ENCODE measurements around the gene MKNK2. TPM values are rescaled to one million over a fixed set of nuclear protein-coding genes. Genes with fewer than 3 reads are reported as not detected.
"Not testable (repeated sequence)": the region's sequence is repeated elsewhere in the genome, so short reads cannot be mapped to it uniquely, and the experiment has no call there.

The MKNK2 gene
- total RNA-seq, result 123 TPM

DNA sequence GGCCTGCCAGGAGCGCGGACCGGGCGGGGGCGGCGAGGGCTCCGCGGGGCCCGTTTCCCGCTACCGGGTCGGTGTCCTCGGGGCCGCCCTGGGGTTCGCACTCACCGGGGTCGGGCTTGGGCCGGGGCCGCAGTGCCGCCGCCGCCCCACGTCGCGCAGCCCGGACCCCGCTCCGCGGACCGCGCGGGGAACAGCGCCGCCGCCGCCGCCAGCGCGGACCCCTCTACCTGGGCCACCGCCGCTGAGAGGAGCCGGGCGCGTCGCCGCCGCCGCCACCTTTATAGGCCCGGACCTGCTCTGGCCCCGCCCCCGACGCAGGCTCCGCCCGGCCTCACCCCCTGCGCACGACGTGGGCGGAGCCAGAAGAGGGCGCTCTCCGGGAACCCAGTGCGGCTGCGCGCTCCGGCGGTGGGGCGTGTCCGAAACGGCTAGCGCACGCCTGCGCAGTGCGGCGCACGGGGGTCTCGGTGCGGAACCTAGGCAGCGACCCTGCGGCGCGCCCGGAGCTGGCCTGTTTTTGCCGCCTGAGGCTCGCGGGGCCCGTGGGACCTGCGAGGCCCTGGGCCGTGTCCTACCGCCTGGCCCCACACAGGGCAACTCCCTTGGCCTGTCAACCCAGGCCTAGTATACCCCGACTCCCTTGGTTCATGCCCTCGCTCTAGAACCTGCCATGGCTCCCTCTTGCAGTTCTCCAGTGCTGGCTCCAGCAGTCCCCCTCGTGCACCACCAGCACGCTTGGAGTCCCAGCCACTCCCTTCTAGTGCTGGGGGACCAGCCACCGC, at the start of gene MKNK2:
TSS of gene MKNK2 (minus strand) at position 254 of the 782 bp plus-strand sequence. CDS start 393 bp downstream, outside the sequence.
- DNase-seq (ENCODE audit: low read depth in 2 of 3, low spot score in 2 of 3), result peak; percentile 85 to 94 (median 91)

DNA sequence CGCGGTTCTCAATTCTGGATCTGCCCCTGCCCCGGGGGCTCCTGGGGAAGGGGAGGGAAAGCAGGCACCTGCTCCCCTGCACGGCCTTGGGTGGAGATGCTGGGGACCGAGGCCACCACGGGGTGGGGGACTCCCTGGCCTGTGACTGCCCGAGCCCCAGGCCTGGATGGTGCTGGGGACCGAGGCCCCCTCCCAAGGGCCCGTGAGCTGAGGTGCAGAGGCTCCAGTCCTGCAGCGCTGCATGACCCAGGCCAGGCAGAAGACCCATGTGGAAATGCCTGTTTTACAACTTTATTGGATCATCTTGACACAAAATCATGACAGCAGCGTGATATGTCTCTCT, 49.6 kb upstream of the MKNK2 start:
- DNase-seq (ENCODE audit: low read depth in 2 of 3, low spot score in 2 of 3), result no peak

DNA sequence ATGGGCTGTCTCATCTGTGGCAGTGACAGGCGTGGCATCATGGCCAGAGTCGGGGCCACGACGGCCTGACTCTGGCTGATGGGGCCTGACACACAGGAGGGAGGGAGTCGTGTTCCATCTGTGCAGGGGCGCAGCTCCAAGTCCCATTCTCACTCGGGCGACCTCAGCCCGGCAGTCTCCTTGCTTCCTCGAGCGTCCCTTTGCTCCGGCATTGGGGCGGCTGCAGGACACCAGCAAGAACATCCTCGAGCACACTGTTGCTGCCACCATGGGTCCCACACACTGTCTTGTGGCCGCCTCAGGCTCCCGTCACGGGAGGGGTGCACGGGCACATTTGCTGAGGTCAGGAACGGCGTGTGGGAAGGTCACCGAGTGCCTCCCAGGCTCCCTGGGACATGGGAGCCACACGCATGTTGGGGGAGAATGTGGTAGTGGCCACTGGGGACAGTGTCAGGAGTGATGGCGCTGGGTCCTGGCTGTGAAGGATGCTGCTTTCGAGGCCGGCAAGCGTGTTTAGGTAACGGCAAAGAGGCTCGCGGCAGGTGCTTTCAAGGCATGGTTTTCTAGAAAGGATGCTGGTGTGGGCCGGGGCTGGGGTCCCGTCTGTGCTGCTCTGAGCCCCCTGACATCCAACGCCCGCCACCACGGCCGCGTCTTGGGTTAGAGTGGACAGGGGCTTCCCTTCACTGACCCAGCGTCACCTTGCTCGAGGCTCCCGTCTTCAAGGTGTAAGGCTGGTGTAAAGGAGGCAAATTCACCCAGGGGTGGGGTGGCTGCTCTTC, 49.1 kb upstream of the MKNK2 start:
- no peak for DNase-seq (ENCODE audit: low read depth in 2 of 3, low spot score in 2 of 3)

DNA sequence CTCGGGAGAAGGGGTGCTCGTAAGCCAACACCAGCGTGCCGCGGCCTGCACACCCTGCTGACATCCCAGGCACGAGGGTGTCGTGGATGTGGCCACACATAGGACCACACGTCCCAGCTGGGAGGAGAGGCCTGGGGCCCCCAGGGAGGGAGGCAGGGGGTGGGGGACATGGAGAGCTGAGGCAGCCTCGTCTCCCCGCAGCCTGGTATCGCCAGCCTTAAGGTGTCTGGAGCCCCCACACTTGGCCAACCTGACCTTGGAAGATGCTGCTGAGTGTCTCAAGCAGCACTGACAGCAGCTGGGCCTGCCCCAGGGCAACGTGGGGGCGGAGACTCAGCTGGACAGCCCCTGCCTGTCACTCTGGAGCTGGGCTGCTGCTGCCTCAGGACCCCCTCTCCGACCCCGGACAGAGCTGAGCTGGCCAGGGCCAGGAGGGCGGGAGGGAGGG, 48.0 kb upstream of the MKNK2 start:
- DNase-seq (ENCODE audit: low read depth in 2 of 3, low spot score in 2 of 3), result no peak

DNA sequence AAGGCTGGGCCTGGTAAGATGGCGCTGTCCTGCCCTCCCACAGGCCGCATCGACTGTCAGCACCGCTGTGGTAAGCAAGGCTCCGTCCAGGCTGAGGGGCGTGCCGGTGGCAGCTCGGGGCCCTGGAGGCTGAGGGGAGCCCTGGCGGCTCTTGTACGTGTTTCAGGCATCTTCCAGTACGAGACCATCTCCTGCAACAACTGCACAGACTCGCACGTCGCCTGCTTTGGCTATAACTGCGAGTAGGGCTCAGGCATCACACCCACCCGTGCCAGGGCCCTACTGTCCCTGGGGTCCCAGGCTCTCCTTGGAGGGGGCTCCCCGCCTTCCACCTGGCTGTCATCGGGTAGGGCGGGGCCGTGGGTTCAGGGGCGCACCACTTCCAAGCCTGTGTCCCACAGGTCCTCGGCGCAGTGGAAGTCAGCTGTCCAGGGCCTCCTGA, 46.9 kb upstream of the MKNK2 start:
- DNase-seq (ENCODE audit: low read depth in 2 of 3, low spot score in 2 of 3), result no peak

DNA sequence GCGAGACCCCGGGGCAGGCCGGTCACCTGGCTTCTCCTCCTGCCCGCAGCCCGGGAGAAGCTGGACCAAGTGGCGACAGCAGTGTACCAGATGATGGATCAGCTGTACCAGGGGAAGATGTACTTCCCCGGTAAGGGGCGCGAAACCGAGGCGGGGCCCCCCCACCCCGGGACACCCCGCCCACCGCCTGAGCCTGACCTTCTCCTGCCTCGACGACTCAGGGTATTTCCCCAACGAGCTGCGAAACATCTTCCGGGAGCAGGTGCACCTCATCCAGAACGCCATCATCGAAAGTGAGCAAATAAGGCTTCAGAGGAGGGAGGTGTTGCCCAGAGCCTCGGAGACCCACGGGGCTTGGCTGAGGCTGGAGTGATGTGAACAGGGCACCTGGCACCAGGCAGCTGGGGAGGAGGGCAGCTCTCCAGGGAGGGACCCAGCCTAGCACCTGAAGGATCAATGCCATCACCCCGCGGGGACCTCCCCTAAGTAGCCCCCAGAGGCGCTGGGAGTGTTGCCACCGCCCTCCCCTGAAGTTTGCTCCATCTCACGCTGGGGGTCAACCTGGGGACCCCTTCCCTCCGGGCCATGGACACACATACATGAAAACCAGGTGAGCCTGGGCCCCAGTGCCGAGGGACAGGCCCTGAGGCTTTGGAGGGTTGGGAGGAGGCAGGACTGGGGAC, 46.3 kb upstream of the MKNK2 start:
- no peak for DNase-seq (ENCODE audit: low read depth in 2 of 3, low spot score in 2 of 3)

DNA sequence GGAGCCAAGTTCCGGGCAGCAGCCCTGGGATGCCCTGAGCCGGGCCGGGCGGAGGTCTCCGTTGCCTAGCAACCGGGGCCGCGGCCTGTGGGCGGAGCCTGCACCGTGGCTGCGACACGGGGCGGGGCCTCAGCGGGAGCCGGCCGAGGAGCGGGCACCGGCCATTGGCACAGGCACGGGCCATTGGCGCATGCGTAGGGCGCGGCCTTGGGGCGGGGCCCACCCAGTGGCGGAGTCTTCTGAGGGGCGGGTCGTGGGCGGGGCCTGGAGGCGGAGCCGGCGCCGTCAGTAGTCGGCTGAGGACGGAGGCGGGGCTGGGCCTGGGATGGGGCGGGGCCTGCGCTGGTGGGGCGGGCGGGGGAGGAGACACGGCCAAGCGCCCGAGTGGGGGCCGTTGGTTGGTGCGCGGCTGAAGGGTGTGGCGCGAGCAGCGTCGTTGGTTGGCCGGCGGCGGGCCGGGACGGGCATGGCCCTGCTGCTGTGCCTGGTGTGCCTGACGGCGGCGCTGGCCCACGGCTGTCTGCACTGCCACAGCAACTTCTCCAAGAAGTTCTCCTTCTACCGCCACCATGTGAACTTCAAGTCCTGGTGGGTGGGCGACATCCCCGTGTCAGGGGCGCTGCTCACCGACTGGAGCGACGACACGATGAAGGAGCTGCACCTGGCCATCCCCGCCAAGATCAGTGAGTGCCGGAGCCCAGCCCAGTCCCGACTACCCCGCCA, 45.6 kb upstream of the MKNK2 start, which contains the start of gene IZUMO4:
TSS of gene IZUMO4 (plus strand) at position 436 of the 723 bp plus-strand sequence. CDS start at position 467, 31 bp downstream.
- DNase-seq (ENCODE audit: low read depth in 2 of 3, low spot score in 2 of 3), result peak; percentile 97 to 100 (median 97)

DNA sequence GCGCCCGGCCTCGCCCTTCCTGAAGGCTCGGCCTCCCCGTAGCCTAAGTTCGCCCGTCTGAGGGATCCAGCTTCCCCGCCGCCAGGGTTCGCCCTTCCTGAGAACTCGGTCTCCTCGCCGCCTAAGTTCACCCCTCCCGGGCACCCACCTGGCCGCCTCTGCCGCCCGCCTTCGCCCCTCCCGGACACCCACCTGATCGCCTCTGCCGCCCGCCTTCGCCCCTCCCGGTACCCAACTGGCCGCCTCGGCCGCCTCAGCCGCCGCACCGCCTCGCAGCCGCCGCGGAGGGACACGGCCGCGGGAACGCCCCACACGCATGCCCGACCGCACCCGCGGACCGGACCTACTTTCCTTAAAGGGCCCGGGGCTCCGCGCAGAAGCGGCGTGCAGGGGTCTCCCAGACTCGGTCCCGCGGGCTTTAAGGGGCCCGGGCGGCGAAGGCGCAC, 45.0 kb upstream of the MKNK2 start, which contains the start of gene MOB3A:
TSS of gene MOB3A (minus strand) at position 293 of the 446 bp plus-strand sequence. CDS start 17,766 bp downstream, outside the sequence.
- DNase-seq (ENCODE audit: low read depth in 2 of 3, low spot score in 2 of 3), result peak in 2 of 3 donors; percentile 93 to 94

DNA sequence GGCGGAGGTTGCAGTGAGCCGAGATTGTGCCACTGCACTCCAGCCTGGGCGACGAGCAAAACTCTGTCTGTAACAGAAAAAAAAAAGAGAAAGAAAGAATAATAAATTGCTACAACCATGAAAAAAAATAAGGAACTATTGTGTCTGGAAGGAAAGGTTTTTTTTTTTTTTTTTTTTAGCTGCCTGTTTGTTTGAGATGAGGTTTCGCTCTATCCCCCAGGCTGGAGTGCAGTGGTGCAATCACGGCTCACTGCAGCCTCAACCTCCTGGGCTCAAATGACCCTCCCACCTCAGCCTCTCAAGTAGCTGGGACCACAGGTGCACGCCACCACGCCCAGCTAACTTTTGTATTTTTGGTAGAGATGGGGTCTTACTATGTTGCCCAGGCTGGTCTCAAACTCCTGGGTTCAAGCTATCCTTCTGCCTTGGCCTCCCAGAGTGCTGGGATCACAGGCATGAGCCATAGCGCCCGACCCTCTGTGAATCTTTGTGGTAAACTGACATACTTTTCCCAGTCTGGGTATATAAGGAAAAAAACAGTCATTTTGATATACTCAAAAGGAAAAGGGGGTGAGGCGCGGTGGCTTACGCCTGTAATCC, 41.0 kb upstream of the MKNK2 start:
- DNase-seq (ENCODE audit: low read depth in 2 of 3, low spot score in 2 of 3), result peak in 1 of 3 donors; percentile 43

DNA sequence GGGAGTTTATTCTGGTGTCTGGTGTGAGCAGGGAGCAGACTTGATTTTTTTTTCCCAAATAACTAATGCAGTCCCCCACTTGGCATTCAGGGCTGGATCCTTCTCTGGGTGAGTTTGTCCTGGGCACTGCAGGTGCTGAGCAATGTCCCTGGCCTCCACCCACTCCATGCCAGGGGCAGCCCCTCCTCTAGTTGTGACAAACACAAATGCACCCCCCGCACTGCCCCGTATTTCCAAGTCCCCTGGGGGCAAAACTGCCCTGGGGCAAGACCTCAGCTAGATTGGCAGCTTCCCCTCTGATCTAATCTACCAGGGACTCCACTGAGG, 38.6 kb upstream of the MKNK2 start:
- no peak for DNase-seq (ENCODE audit: low read depth in 2 of 3, low spot score in 2 of 3)

DNA sequence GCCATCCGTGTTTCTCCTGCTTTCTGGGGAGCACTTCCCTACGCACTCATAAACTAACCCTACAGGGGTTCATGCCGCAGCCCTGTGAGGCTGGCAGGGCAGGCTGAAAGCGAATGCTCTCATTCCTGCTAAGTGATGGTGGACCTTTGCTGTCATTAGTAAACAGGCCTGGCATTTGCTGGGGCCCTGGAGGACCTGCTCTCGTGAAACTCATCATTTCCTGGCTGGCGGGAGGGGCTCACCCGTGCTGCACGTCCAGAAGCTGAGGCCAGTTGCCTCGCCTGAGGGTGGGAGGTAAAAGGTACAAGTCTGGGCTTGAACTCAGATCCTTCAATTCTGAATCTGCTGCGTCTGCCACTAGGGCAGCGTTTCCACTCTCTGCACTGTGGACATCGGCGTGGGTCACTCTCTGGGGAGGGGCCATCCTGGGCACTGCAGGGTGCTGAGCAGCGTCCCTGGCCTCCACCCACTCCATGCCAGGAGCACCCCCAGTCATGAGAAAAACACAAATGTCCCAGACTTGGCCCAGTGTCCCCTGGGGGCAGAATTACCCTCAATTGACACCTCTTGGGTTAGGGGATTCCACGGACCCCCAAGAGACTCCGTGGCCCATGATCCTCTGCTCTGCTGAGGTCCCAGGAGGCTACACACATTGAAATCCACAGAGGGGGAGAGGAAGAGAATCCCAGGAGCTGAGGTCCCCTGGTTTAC, 38.1 kb upstream of the MKNK2 start:
- no peak for DNase-seq (ENCODE audit: low read depth in 2 of 3, low spot score in 2 of 3)

DNA sequence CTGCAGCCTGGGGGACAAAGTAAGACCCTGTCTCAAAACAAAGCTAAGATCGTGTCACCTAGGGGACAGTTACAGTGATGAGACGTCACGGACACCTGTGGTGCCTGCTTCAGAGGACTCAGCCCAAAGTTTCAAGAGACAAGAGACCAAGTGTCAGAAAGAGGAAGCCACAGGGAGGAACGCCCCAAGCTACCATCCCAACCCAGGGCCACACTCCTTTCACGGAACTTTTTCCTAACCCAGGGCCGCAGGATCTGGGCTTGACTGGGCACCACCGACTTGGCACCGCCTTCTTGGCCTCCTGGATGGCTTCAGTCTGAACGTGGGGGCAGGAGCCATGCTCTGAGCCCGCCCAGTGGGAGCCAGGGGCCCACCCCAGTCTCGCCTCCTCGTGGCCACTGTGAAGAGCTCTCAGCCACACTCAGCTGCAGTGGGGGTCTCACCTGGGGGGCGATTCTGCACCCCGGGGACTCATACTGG, 36.6 kb upstream of the MKNK2 start:
- peak in 2 of 3 donors; percentile 44 to 59 for DNase-seq (ENCODE audit: low read depth in 2 of 3, low spot score in 2 of 3)

DNA sequence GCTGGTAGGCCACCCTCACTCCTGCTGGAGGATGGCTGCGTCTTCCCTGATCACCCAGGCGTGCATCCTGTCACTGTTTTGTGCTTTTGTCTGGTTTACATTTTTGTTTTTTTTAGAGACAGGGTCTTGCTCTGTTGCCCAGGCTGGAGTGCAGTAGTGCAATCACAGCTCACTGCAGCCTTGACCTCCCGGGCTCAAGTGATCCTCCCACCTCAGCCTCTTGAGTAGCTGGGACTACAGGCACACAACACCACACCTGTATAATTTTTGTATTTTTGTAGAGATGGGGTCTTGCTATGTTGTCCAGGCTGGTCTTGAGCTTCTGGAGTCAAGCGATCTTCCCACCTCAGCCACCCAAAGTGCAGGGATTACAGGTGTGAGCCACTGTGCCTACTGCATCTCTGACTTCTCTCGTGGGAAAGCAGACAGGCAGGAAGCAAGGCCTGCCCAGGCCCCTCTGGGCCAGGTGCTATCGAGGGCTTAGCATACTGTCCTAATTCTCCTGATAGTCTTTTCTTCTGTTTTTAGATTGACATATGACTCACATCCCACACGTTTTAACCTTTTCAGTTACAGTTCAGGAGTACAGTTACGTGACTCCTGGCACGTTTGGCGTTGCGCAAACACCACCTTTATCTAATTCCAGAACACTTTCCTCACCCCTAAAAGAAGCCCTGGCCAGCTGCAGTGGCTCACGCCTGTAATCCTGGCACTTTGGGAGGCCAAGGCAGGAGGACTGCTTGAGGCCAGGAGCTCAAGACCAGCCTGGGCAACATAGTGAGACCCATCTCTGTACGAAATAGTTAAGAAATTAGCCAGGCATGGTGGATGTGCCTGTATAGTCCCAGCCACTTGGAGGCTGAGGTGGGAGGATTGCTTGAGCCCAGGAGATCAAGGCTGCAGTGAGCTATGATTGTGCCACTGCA, 35.9 kb upstream of the MKNK2 start:
- DNase-seq (ENCODE audit: low read depth in 2 of 3, low spot score in 2 of 3), result not testable (repeated sequence)

DNA sequence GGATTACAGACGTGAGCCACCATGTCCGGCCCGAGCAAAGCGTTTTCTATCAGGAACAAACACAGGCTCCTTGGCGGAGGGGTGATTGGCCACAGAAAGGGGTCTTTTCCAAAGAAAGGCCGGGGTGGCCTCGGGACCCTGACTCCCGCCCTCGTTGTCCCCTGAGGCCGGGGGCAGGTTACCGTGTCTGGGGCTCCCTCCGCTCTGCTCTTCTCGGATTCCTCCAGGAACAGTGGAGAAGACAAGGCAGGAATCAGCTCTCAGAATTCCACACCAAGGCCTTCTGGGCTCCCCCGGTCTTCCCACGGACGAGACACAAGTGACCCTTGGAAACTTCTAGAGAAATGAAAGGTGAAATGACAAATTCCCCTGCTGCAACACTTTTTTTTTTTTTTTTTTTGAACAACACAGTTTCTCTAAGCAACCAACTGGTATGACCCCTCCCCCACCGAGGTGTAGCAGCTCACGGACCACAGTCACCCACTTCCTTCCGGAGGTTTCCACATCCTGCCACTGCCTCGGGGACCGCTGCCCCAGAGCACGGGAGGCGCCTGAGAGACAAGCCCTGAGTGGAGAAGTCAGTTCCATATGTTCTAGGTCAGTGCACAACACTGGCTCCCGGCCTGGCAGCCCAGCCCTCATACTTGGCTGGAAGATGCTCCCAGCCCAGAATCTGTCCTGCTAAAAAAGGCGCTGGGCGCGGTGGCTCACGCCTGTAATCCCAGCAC, 34.1 kb upstream of the MKNK2 start:
- DNase-seq (ENCODE audit: low read depth in 2 of 3, low spot score in 2 of 3), result peak; percentile 85 to 99 (median 97)

DNA sequence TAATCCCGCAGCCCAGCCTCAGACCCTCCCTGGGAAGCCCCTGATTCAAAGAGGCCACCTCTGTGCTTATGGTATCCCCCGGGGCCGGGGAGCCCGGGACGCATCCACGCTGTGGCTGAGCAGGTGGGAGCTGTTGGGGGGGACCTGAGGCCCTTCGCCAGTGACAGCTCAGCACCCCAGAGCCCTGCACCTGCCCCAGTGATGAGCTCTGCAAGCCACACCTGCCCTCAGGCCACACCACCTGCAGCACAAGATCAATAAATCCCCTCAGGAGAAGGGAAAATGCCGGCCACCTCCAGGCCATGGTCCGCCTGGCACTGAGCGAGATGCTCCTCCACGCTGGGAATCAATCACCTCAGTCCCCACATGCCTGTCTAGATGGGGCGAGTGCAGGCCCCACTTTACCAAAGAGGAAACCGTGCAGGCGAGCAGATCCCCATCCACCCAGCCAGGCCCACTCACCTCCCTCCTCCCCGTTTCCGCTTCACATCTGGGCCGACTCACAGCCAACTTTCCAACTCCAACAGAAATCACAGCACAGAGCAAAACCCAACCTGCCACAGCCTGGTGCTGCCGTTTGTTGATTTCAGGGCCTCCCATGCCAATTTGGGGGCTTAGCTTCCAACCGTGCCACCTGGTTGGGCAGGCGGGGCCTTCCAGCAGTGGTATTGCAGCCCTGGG, 32.3 kb upstream of the MKNK2 start:
- DNase-seq (ENCODE audit: low read depth in 2 of 3, low spot score in 2 of 3), result peak in 2 of 3 donors; percentile 68 to 84

DNA sequence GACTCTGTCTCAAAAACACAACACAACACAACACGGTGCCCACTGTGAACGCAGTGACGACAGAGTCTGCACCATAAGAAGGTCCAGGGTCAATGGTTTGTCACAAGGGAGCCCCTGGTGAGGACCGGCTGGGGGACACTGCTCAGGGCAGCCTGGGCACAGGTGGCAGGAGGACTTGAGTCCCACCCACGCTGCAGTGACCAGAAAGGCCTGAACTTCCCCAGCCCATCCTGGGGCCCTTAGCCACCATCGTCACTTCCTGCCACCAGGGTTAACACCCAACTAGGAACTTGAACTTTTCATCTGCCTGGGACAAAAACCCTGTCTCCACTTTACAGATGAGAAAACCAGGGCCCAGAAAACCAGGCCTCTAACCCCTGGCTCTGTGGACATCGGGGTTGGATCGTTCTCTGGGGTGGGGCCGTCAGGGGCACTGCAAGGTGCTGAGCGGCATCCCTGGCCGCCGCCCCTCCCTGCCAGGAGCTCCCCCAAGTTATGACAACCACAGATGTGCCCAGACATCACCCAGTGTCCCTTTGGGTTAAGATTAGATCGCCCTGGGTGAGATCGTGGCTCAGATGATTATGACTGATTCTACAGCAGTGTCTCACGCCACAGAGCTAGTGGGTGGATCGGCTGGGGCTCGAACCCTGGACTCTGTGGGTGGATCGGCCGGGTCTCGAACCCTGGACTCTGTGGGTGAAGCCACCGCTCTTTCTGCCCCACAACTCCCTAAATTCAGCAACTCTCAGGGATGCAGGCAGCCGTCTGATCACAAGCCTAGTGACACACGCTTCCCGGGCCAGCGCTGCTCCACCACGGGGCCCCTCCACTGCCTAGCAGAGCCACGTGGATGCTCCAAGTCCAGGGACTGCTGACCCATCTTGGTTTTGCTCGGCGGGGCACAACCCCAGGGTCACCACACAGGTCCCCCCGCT, 31.1 kb upstream of the MKNK2 start:
- DNase-seq (ENCODE audit: low read depth in 2 of 3, low spot score in 2 of 3), result no peak

Measured in hematopoietic multipotent progenitor cell (in vitro differentiated cells).